Measurements from ENCODE around the gene RERE.

Gene RERE

GRCh38 chr1:8544644-8545043 lies 272.8 kb downstream of the RERE start:
- DNase-seq: no peak

GRCh38 chr1:8543965-8544364 lies 273.5 kb downstream of the RERE start:
- DNase-seq: no peak

- no peak for DNase-seq
Observed at GRCh38 chr1:8541961-8542521, 275.4 kb downstream of the RERE start.

- no peak for DNase-seq
Observed at GRCh38 chr1:8540971-8541370, 276.5 kb downstream of the RERE start.

- no peak for DNase-seq
Observed at GRCh38 chr1:8540261-8540941, 277.0 kb downstream of the RERE start.

- no peak for DNase-seq
Observed at GRCh38 chr1:8539683-8540082, 277.8 kb downstream of the RERE start.

- DNase-seq: no peak
Observed at GRCh38 chr1:8538502-8538901, 278.9 kb downstream of the RERE start.

GRCh38 chr1:8537991-8538390 lies 279.4 kb downstream of the RERE start:
- DNase-seq: no peak

GRCh38 chr1:8536515-8536914 lies 280.9 kb downstream of the RERE start:
- no peak for DNase-seq

- DNase-seq: no peak
Observed at GRCh38 chr1:8533907-8534306, 283.5 kb downstream of the RERE start.

- no peak for DNase-seq
Observed at GRCh38 chr1:8533124-8533523, 284.3 kb downstream of the RERE start.

GRCh38 chr1:8529901-8530300 lies 287.5 kb downstream of the RERE start:
- no peak for DNase-seq

- no peak for DNase-seq
Observed at GRCh38 chr1:8527941-8528340, 289.5 kb downstream of the RERE start.

- DNase-seq: peak; percentile 69
Observed at GRCh38 chr1:8525558-8526275, 291.7 kb downstream of the RERE start.

- no peak for DNase-seq
Observed at GRCh38 chr1:8525216-8525557, 292.3 kb downstream of the RERE start.

- DNase-seq: no peak
Observed at GRCh38 chr1:8524627-8525157, 292.7 kb downstream of the RERE start.

GRCh38 chr1:8523666-8524206 lies 293.7 kb downstream of the RERE start:
- DNase-seq: no peak

GRCh38 chr1:8520483-8520966 lies 296.9 kb downstream of the RERE start:
- no peak for DNase-seq

GRCh38 chr1:8519167-8519566 lies 298.3 kb downstream of the RERE start:
- DNase-seq: no peak

- DNase-seq: no peak
Observed at GRCh38 chr1:8518490-8518801, 299.0 kb downstream of the RERE start.

GRCh38 chr1:8517661-8518489 lies 299.6 kb downstream of the RERE start:
- no peak for DNase-seq

GRCh38 chr1:8516793-8517556 lies 300.5 kb downstream of the RERE start:
- no peak for DNase-seq
